MM.1S (cell line): ENCODE measurements around the gene NADK.
A peak's percentile ranks its signal among the peaks of the same experiment; 100 is the strongest.

Source experiments
- DNase-seq: peaks from one replicate; pipeline ENCODE4 v3.0.0-alpha.2; 2015
- H2AFZ ChIP-seq: fragments of 300-600 bp; sonication (generic); 2 replicates; pipeline ENCODE4 v1.6.0; 2016; ENCODE audit warnings: antibody characterized with exemption, low read length
- H3F3A ChIP-seq: fragments of 300-600 bp; sonication (generic); 2 replicates; pipeline ENCODE4 v1.6.1; 2016; ENCODE audit warnings: mild to moderate bottlenecking, antibody characterized with exemption, low read length, moderate library complexity, mixed read lengths; ENCODE audit not compliant: insufficient read depth
- H3K27ac ChIP-seq: fragments of 300-600 bp; sonication (generic); 2 replicates; pipeline ENCODE4 v1.5.1; 2016; ENCODE audit warnings: mild to moderate bottlenecking, low read length
- H3K27me3 ChIP-seq: fragments of 300-600 bp; sonication (generic); replicated peaks from 2 replicates; pipeline ENCODE4 v1.6.0; 2016; ENCODE audit warnings: low read length; ENCODE audit not compliant: insufficient read depth
- H3K36me3 ChIP-seq: fragments of 300-600 bp; sonication (generic); replicated peaks from 2 replicates; pipeline ENCODE4 v1.6.1; 2016; ENCODE audit warnings: mild to moderate bottlenecking, low read length, mixed read lengths; ENCODE audit not compliant: insufficient read depth
- H3K4me1 ChIP-seq: fragments of 300-600 bp; sonication (generic); 2 replicates; pipeline ENCODE4 v1.6.1; 2016; ENCODE audit warnings: low read length, mixed read lengths
- H3K4me2 ChIP-seq: fragments of 300-600 bp; sonication (generic); 2 replicates; pipeline ENCODE4 v1.6.0; 2016; ENCODE audit warnings: low read depth, low read length
- H3K4me3 ChIP-seq: fragments of 300-600 bp; sonication (generic); 2 replicates; pipeline ENCODE4 v1.5.1; 2016; ENCODE audit warnings: low read length, mixed read lengths
- H3K79me2 ChIP-seq: fragments of 300-600 bp; sonication (generic); 2 replicates; pipeline ENCODE4 v1.6.1; 2016; ENCODE audit warnings: mixed run types, low read length, mixed read lengths
- H3K9ac ChIP-seq: fragments of 300-600 bp; sonication (generic); 2 replicates; pipeline ENCODE4 v1.6.1; 2016; ENCODE audit warnings: low read length, mixed read lengths
- H3K9me2 ChIP-seq: fragments of 300-600 bp; sonication (generic); replicated peaks from 2 replicates; pipeline ENCODE4 v1.6.1; 2016; ENCODE audit warnings: mild to moderate bottlenecking, low read length, mixed read lengths; ENCODE audit not compliant: insufficient read depth
- H3K9me3 ChIP-seq: fragments of 300-600 bp; sonication (generic); replicated peaks from 2 replicates; pipeline ENCODE4 v1.6.1; 2016; ENCODE audit warnings: mild to moderate bottlenecking, low read length, mixed read lengths; ENCODE audit not compliant: insufficient read depth
- H4K20me1 ChIP-seq: fragments of 300-600 bp; sonication (generic); 2 replicates; pipeline ENCODE4 v1.6.1; 2016; ENCODE audit warnings: mild to moderate bottlenecking, low read length, moderate library complexity, mixed read lengths; ENCODE audit not compliant: insufficient read depth
- CTCF ChIP-seq: fragments of 300-600 bp; sonication (generic); IDR thresholded peaks from 2 replicates; pipeline ENCODE4 v1.5.1; 2016; ENCODE audit warnings: antibody characterized with exemption, low read length, mixed read lengths
- EZH2 ChIP-seq: fragments of 300-600 bp; sonication (generic); optimal IDR thresholded peaks from 2 replicates; pipeline ENCODE3; 2017; ENCODE audit warnings: low read depth, mild to moderate bottlenecking, antibody characterized with exemption, low read length, mixed read lengths
- EZH2phosphoT487 ChIP-seq: fragments of 300-600 bp; sonication (generic); IDR thresholded peaks from 2 replicates; pipeline ENCODE4 v1.6.1; 2018; ENCODE audit warnings: antibody characterized with exemption, low read length

Gene NADK

GRCh38 chr1:1778663-1779319 lies 521 bp upstream of the NADK start:
- Histone ChIP-seq H3K4me1 (peaks cover 49% of the 10 kb centered on the region), H2AFZ (no peak overlapping the region), H3K27me3 (no peaks in the 10 kb centered on the region), H3K4me3 (peak overlapping the region; percentile 62), H3K9me2 (no peaks in the 10 kb centered on the region), H3K9me3 (no peaks in the 10 kb centered on the region), H3K4me2 (peak overlapping the region; percentile 89), H3F3A (peaks cover 23% of the 10 kb centered on the region), H3K79me2 (peaks cover 43% of the 10 kb centered on the region), H4K20me1 (0 out of 2 replicates have a peak, but pooled peaks cover 6% of the 10 kb centered on the region), H3K27ac (peak overlapping the region; percentile 98), H3K9ac (peak overlapping the region; percentile 81), H3K36me3 (no peaks in the 10 kb centered on the region)
- peak; percentile 98 for DNase-seq
- TF ChIP-seq CTCF (peak; percentile 62), EZH2 (no peak)

- peak; percentile 21 for DNase-seq
- Histone ChIP-seq H4K20me1 (0 out of 2 replicates have a peak, but pooled peaks cover 6% of the 10 kb centered on the region), H3K27ac (peak overlapping the region; percentile 59; the same call in 1 of the 2 replicates), H3K9ac (peak overlapping the region; percentile 96), H3K79me2 (peaks cover 55% of the 10 kb centered on the region), H3F3A (peaks cover 23% of the 10 kb centered on the region), H2AFZ (peak overlapping the region; percentile 39; the same call in 1 of the 2 replicates), H3K9me2 (no peaks in the 10 kb centered on the region), H3K4me1 (peaks cover 44% of the 10 kb centered on the region), H3K9me3 (no peaks in the 10 kb centered on the region), H3K27me3 (no peaks in the 10 kb centered on the region), H3K4me3 (peak overlapping the region; percentile 99), H3K36me3 (no peaks in the 10 kb centered on the region), H3K4me2 (peak overlapping the region; percentile 89)
- TF ChIP-seq EZH2phosphoT487 (no peak), CTCF (no peak), EZH2 (no peak)
These were observed 729 bp downstream of the NADK start for GRCh38 chr1:1777583-1777899.

GRCh38 chr1:1776672-1777582 lies 1.3 kb downstream of the NADK start:
- Histone ChIP-seq H3K9ac (peak overlapping the region; percentile 96; the same call in 1 of the 2 replicates), H2AFZ (no peak overlapping the region), H3K9me3 (no peaks in the 10 kb centered on the region), H3K4me1 (peaks cover 38% of the 10 kb centered on the region), H3K9me2 (no peaks in the 10 kb centered on the region), H3K27me3 (no peaks in the 10 kb centered on the region), H3F3A (peaks cover 23% of the 10 kb centered on the region), H3K27ac (peak overlapping the region; percentile 14; the same call in 1 of the 2 replicates), H3K79me2 (peaks cover 62% of the 10 kb centered on the region), H4K20me1 (0 out of 2 replicates have a peak, but pooled peaks cover 6% of the 10 kb centered on the region), H3K36me3 (no peaks in the 10 kb centered on the region; the same call in 1 of the 2 replicates), H3K4me3 (peak overlapping the region; percentile 99), H3K4me2 (peak overlapping the region; percentile 89)
- no peak for DNase-seq
- no peak for TF ChIP-seq CTCF
- no peak for TF ChIP-seq EZH2
- TF ChIP-seq EZH2phosphoT487 = no peak
